Stomach (tissue), 9 donors: Measurements from ENCODE around the gene PKP1. TPM values are rescaled to one million over a fixed set of nuclear protein-coding genes. Genes with fewer than 3 reads are reported as not detected.

ENCODE experiments used
- DNase-seq, 2 donors: peaks; one replicate each; pipeline versions ENCODE4 v3.0.0 to v3.0.0-alpha.2; 2013 to 2019
- H3K27ac ChIP-seq, 5 donors: fragments of 200-600 bp in 4 of 5; sonication (generic) in 4 of 5; one replicate each; pipeline ENCODE4 v1.5.1; 2013 to 2019; ENCODE audit warnings: mild to moderate bottlenecking in 1 of 5, moderate library complexity in 1 of 5
- H3K27me3 ChIP-seq, 3 donors: fragments of 200-600 bp; sonication (generic); one replicate each; pipeline ENCODE4 v1.5.1; 2017 to 2019; ENCODE audit warnings: mixed run types in 1 of 3
- H3K36me3 ChIP-seq, 4 donors: fragments of 200-600 bp; sonication (generic); 1 replicate in 3 of 4; 2 replicates in 1 of 4; pipeline ENCODE4 v1.5.1; 2016 to 2019
- H3K4me1 ChIP-seq, 4 donors: fragments of 200-600 bp; sonication (generic); one replicate each; pipeline ENCODE4 v1.5.1; 2016 to 2019
- H3K4me3 ChIP-seq, 4 donors: fragments of 200-600 bp; sonication (generic) in 3 of 4; one replicate each; pipeline ENCODE4 v1.5.1; 2016 to 2019; ENCODE audit warnings: mild to moderate bottlenecking in 1 of 4
- H3K9me3 ChIP-seq, 4 donors: fragments of 200-600 bp; sonication (generic); one replicate each; pipeline ENCODE4 v1.5.1; 2016 to 2019
- EP300 ChIP-seq: sonication (generic); formaldehyde crosslinking; IDR thresholded peaks from one replicate; pipeline ENCODE4 v1.6.1; 2017; ENCODE audit warnings: antibody characterized with exemption
- POLR2A ChIP-seq, 4 donors: fragments of 450-650 bp; IDR thresholded peaks; one replicate each; pipeline ENCODE4 v1.6.1; 2016; ENCODE audit warnings: antibody characterized with exemption in 4 of 4, control low read depth in 2 of 4, mild to moderate bottlenecking in 1 of 4, moderate library complexity in 1 of 4
- POLR2AphosphoS5 ChIP-seq, 3 donors: sonication (generic); formaldehyde crosslinking; IDR thresholded peaks; one replicate each; pipeline ENCODE4 v1.6.1; 2016; ENCODE audit warnings: antibody characterized with exemption in 3 of 3
- WGBS, 5 donors: extraction: QIAGEN DNeasy Blood & Tissue Kit in 3 of 5; methylation state at CpG; one replicate each; pipeline versions ENCODE4 v1.1.5 to v1.1.7; 2013 to 2018; 5-methylcytosine and 5-hydroxymethylcytosine counted together
- intact Hi-C: fragments of 100-400 bp; cut with DNase I; formaldehyde crosslinking; loops from one replicate; pipeline ENCODE4 v1.15.1; 2023; ENCODE audit warnings: low total_unique reads
- polyA plus RNA-seq, 3 donors: library from polyadenylated mRNA; stranded (reverse); fragments of 200-250 nt; gene quantifications; one replicate each; pipeline ENCODE4 v1.2.3, GENCODE V29; 2013
- total RNA-seq, 5 donors: library from RNA; depleted of rRNA; stranded (reverse); fragments of >200 nt; gene quantifications; one replicate each; pipeline versions ENCODE4 v1.1.0 to v1.2.3, GENCODE V29; 2014 to 2016
- TF ChIP-seq, protein P1 (sequence below), 7 experiments: fragments of 450-650 bp in 4 of 7; fragments of 200-600 bp in 3 of 7; sonication (generic) in 3 of 7; IDR thresholded peaks; one replicate each; pipeline ENCODE4 v1.5.1; 2016 to 2019; ENCODE audit warnings: antibody characterized with exemption in 7 of 7, control low read depth in 2 of 7, mild to moderate bottlenecking in 1 of 7
- donor health status: healthy with polysubstance abuse.
- donor health status: Bipolar disorder and iron deficiency.
- donor health status: healthy.

PKP1 gene
- total and polyA plus RNA-seq, 8 donors, result under 0.01 to 42.2 (median 0.40) TPM; not detected in 2

DNA sequence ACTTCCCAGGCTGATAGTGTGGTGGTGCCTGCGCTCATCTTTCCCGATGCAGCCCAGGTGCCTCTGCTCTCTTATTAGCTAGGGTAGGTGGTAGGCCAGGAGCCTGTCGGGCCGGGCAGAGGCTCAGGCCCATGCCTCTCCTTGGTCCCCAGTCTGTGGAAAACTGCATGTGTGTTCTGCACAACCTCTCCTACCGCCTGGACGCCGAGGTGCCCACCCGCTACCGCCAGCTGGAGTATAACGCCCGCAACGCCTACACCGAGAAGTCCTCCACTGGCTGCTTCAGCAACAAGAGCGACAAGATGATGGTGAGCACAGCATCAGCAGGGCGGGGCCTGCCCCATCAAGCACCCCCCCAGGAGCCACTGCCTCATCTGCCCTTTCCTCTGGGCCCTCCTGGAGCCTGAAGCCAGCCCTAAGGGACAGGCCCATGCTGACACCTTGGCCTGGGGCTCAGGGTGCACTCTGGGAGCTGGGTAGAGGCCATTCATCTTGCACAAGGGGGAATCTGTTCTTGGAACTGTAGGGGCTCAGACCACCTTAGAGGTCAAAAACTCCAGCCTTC is 38.6 kb downstream of the PKP1 start:
- Histone ChIP-seq H3K4me3 (no peak overlapping the region), H3K27me3 (peaks cover 0 to 6% (median 0%) of the 10 kb centered on the region in 3 donors), H3K4me1 (no peaks in the 10 kb centered on the region), H3K36me3 (no peaks in the 10 kb centered on the region), H3K27ac (no peak overlapping the region), H3K9me3 (no peaks in the 10 kb centered on the region)
- intact Hi-C loops, result no loop called here
- 79 to 93% (median 88%) methylated on average over 15 of the region's 15 CpGs for WGBS, 5 donors
- DNase-seq, result no peak
- TF ChIP-seq EP300 (no peak), POLR2A (IDR thresholded peaks at IDR 0.05) (no peak), POLR2AphosphoS5 (IDR thresholded peaks at IDR 0.05) (no peak)
- TF ChIP-seq, protein P1, sequence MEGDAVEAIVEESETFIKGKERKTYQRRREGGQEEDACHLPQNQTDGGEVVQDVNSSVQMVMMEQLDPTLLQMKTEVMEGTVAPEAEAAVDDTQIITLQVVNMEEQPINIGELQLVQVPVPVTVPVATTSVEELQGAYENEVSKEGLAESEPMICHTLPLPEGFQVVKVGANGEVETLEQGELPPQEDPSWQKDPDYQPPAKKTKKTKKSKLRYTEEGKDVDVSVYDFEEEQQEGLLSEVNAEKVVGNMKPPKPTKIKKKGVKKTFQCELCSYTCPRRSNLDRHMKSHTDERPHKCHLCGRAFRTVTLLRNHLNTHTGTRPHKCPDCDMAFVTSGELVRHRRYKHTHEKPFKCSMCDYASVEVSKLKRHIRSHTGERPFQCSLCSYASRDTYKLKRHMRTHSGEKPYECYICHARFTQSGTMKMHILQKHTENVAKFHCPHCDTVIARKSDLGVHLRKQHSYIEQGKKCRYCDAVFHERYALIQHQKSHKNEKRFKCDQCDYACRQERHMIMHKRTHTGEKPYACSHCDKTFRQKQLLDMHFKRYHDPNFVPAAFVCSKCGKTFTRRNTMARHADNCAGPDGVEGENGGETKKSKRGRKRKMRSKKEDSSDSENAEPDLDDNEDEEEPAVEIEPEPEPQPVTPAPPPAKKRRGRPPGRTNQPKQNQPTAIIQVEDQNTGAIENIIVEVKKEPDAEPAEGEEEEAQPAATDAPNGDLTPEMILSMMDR (IDR thresholded peaks at IDR 0.05), result no peak

DNA sequence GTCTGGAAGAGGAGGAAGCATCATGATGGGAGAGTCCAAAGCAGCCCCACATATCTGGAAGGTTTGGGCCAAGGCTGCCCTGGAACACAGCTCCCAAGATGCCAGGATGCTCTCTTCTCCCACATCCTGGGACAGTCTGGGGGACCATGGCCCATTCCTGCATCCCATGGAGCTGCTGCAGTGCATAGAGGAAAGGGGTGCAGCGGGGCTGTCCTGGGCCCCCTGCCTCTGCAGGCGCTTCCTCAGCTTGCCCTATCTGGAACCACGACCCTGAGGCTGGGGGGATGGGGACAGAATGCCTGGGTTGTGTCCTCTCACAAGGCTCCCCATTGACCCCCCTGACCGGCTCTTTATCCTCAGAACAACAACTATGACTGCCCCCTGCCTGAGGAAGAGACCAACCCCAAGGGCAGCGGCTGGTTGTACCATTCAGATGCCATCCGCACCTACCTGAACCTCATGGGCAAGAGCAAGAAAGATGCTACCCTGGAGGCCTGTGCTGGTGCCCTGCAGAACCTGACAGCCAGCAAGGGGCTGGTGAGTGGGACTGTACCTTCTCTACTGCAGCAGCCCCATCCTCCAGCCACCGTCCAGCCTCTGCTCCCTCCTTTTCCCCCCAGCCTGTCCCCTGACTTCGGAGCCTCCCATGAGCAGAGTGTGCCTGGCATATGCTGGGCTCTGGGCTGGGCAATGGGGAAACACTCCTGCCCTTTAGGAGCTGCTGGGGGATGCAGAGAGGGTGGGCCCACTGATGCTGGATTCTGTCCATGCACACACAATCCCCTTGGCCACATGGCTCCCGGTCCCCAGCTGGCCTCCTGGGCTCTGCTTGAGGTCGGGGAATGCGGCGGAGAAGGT is 39.6 kb downstream of the PKP1 start:
- DNase-seq, result no peak
- 73 to 92% (median 87%) methylated on average over 5 to 12 of the region's 12 CpGs for WGBS, 5 donors
- H3K4me1 ChIP-seq, result no peaks in the 10 kb centered on the region
- intact Hi-C loops, result no loop called here
- H3K27me3 ChIP-seq, result peaks cover 0 to 6% (median 0%) of the 10 kb centered on the region in 3 donors
- no peak overlapping the region for H3K4me3 ChIP-seq
- H3K9me3 ChIP-seq, result no peaks in the 10 kb centered on the region
- no peak overlapping the region for H3K27ac ChIP-seq
- TF ChIP-seq, protein P1 (IDR thresholded peaks at IDR 0.05), result no peak
- no peak for TF ChIP-seq POLR2AphosphoS5 (IDR thresholded peaks at IDR 0.05)
- no peak for TF ChIP-seq EP300
- no peak for TF ChIP-seq POLR2A (IDR thresholded peaks at IDR 0.05)
- no peaks in the 10 kb centered on the region for H3K36me3 ChIP-seq

GRCh38 chr1:201324306-201324705 is 41.0 kb downstream of the PKP1 start:
- Histone ChIP-seq H3K27me3 (peaks cover 0 to 6% (median 0%) of the 10 kb centered on the region in 3 donors), H3K27ac (no peak overlapping the region), H3K4me3 (no peak overlapping the region), H3K9me3 (no peaks in the 10 kb centered on the region), H3K36me3 (no peaks in the 10 kb centered on the region), H3K4me1 (no peaks in the 10 kb centered on the region)
- intact Hi-C loops, result no loop called here
- WGBS, 5 donors, result 93 to 96% (median 95%) methylated on average over 4 of the region's 4 CpGs
- TF ChIP-seq EP300 (no peak), POLR2AphosphoS5 (IDR thresholded peaks at IDR 0.05) (no peak), POLR2A (IDR thresholded peaks at IDR 0.05) (no peak)
- TF ChIP-seq, protein P1 (IDR thresholded peaks at IDR 0.05), result no peak
- DNase-seq, result no peak

DNA sequence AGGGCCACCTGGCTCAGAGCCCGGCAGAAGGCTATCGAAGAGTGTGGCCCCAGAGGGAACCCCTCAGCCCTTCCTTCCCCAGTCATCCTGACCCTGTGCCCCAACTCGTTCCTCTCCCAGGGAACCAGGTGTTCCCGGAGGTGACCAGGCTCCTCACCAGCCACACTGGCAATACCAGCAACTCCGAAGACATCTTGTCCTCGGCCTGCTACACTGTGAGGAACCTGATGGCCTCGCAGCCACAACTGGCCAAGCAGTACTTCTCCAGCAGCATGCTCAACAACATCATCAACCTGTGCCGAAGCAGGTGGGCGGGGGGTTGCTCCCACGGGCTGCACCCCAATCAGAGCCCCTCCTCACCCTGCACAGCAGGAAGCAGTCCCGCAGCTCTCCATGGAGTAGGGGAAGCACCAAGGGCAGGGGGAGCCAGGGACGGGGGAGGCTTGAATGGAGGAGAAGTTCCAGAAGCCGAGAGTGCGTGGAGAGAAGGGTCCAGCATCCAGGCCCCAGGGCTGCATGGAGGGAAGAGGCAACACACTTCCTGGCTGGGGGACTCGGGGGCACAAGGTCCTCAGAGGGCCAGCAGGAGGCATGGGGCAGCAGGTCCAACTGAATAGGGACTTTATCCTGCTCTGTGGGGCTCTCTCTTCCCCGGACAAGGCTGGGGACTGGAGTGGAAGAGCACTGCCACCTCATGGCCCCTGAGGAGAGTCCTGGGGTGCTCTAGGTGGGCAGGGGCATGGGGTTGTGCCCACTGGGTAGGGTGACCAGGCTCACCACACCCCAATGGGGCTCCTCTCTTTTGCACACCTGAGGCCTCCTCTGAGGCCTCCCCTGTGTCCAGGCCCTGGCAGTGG is 41.7 kb downstream of the PKP1 start:
- intact Hi-C loops, result no loop called here
- Histone ChIP-seq H3K27ac (no peak overlapping the region), H3K4me1 (peaks cover 0 to 6% (median 0%) of the 10 kb centered on the region in 4 donors), H3K36me3 (no peaks in the 10 kb centered on the region), H3K4me3 (no peak overlapping the region), H3K9me3 (no peaks in the 10 kb centered on the region), H3K27me3 (peaks cover 0 to 6% (median 0%) of the 10 kb centered on the region in 3 donors)
- WGBS, 5 donors, result 68 to 75% (median 73%) methylated on average over 15 to 16 of the region's 16 CpGs
- no peak for DNase-seq
- TF ChIP-seq EP300 (no peak), POLR2A (IDR thresholded peaks at IDR 0.05) (no peak), POLR2AphosphoS5 (IDR thresholded peaks at IDR 0.05) (no peak)
- TF ChIP-seq, protein P1 (IDR thresholded peaks at IDR 0.05), result no peak
